ENCODE data around the gene GNB4. TPM values are rescaled to one million over a fixed set of nuclear protein-coding genes. Genes with fewer than 3 reads are reported as not detected.
A peak's percentile ranks its signal among the peaks of the same experiment; 100 is the strongest.

GNB4 gene
- total RNA-seq, 1 experiment from 2014 or later = 83.3 TPM

GRCh38 chr3:179447251-179447650, 4.0 kb downstream of the GNB4 start:
- TF ChIP-seq, protein P1, sequence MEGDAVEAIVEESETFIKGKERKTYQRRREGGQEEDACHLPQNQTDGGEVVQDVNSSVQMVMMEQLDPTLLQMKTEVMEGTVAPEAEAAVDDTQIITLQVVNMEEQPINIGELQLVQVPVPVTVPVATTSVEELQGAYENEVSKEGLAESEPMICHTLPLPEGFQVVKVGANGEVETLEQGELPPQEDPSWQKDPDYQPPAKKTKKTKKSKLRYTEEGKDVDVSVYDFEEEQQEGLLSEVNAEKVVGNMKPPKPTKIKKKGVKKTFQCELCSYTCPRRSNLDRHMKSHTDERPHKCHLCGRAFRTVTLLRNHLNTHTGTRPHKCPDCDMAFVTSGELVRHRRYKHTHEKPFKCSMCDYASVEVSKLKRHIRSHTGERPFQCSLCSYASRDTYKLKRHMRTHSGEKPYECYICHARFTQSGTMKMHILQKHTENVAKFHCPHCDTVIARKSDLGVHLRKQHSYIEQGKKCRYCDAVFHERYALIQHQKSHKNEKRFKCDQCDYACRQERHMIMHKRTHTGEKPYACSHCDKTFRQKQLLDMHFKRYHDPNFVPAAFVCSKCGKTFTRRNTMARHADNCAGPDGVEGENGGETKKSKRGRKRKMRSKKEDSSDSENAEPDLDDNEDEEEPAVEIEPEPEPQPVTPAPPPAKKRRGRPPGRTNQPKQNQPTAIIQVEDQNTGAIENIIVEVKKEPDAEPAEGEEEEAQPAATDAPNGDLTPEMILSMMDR (conservative IDR thresholded peaks at IDR 0.05; ENCODE audit: low read depth, low read length) = no peak
- no peak for TF ChIP-seq EZH2 (IDR thresholded peaks at IDR 0.05; ENCODE audit: borderline replicate concordance, low read depth, low read length, poor library complexity, severe bottlenecking)
- no peaks in the 10 kb centered on the region for H3K9me3 ChIP-seq (ENCODE audit: low read depth, low read length, poor library complexity, severe bottlenecking)
- intact Hi-C loops (cut with micrococcal nuclease; ENCODE audit: unreplicated experiment) = no loop called here
- no peaks in the 10 kb centered on the region for H3K27me3 ChIP-seq (replicated peaks; ENCODE audit: insufficient read depth, low read depth, low read length, poor library complexity)
- ChIA-PET POLR2A (ENCODE audit: low non-redundant PET) (no interaction called here), CTCF (interaction anchor here (1.2 kb wide), 1 partner anchor 115 kb away, joined by 5 read pairs; the partner anchor contains the start of gene ACTL6A)
- peaks cover 31% of the 10 kb centered on the region for H3K4me1 ChIP-seq (ENCODE audit: insufficient read depth, low read length, poor library complexity, severe bottlenecking)
- no peak overlapping the region for H3K27ac ChIP-seq (ENCODE audit: low read depth, low read length, poor library complexity, severe bottlenecking)
- no peaks in the 10 kb centered on the region for H3K36me3 ChIP-seq (ENCODE audit: insufficient read depth, low read length, poor library complexity, severe bottlenecking)
- BruUV-seq (replicated peaks) = no TSS peak
- H3K4me3 ChIP-seq (ENCODE audit: low read depth, low read length, poor library complexity, severe bottlenecking) = no peak overlapping the region
- no peak for DNase-seq (ENCODE audit: low spot score)

GRCh38 chr3:179446501-179446900, 4.8 kb downstream of the GNB4 start:
- H3K4me3 ChIP-seq (ENCODE audit: low read depth, low read length, poor library complexity, severe bottlenecking) = no peak overlapping the region
- no peaks in the 10 kb centered on the region for H3K27me3 ChIP-seq (replicated peaks; ENCODE audit: insufficient read depth, low read depth, low read length, poor library complexity)
- no peak overlapping the region for H3K27ac ChIP-seq (ENCODE audit: low read depth, low read length, poor library complexity, severe bottlenecking)
- ChIA-PET POLR2A (ENCODE audit: low non-redundant PET) (no interaction called here), CTCF (interaction anchor here (1.2 kb wide), 1 partner anchor 116 kb away, joined by 5 read pairs; the partner anchor contains the start of gene ACTL6A)
- H3K9me3 ChIP-seq (ENCODE audit: low read depth, low read length, poor library complexity, severe bottlenecking) = no peaks in the 10 kb centered on the region
- DNase-seq (ENCODE audit: low spot score) = peak; percentile 62
- TF ChIP-seq, protein P1 (conservative IDR thresholded peaks at IDR 0.05; ENCODE audit: low read depth, low read length) = peak; percentile 57
- TF ChIP-seq EZH2 (IDR thresholded peaks at IDR 0.05; ENCODE audit: borderline replicate concordance, low read depth, low read length, poor library complexity, severe bottlenecking) = no peak
- H3K4me1 ChIP-seq (ENCODE audit: insufficient read depth, low read length, poor library complexity, severe bottlenecking) = peaks cover 27% of the 10 kb centered on the region
- no TSS peak for BruUV-seq (replicated peaks)
- H3K36me3 ChIP-seq (ENCODE audit: insufficient read depth, low read length, poor library complexity, severe bottlenecking) = no peaks in the 10 kb centered on the region
- intact Hi-C loops (cut with micrococcal nuclease; ENCODE audit: unreplicated experiment) = loop anchor here (1.0 kb wide), 1 partner anchor 112 kb away; no protein-coding TSS in a partner anchor

GRCh38 chr3:179438841-179439240, 12.4 kb downstream of the GNB4 start:
- no peak overlapping the region for H3K27ac ChIP-seq (ENCODE audit: low read depth, low read length, poor library complexity, severe bottlenecking)
- POLR2A ChIA-PET (ENCODE audit: low non-redundant PET) = no interaction called here
- no TSS peak for BruUV-seq (replicated peaks)
- H3K27me3 ChIP-seq (replicated peaks; ENCODE audit: insufficient read depth, low read depth, low read length, poor library complexity) = no peaks in the 10 kb centered on the region
- peaks cover 26% of the 10 kb centered on the region for H3K4me1 ChIP-seq (ENCODE audit: insufficient read depth, low read length, poor library complexity, severe bottlenecking)
- no peaks in the 10 kb centered on the region for H3K9me3 ChIP-seq (ENCODE audit: low read depth, low read length, poor library complexity, severe bottlenecking)
- TF ChIP-seq, protein P1 (conservative IDR thresholded peaks at IDR 0.05; ENCODE audit: low read depth, low read length) = no peak
- no peak for TF ChIP-seq EZH2 (IDR thresholded peaks at IDR 0.05; ENCODE audit: borderline replicate concordance, low read depth, low read length, poor library complexity, severe bottlenecking)
- no peak for DNase-seq (ENCODE audit: low spot score)
- intact Hi-C loops (cut with micrococcal nuclease; ENCODE audit: unreplicated experiment) = no loop called here
- CTCF ChIA-PET = no interaction called here
- H3K36me3 ChIP-seq (ENCODE audit: insufficient read depth, low read length, poor library complexity, severe bottlenecking) = no peaks in the 10 kb centered on the region
- no peak overlapping the region for H3K4me3 ChIP-seq (ENCODE audit: low read depth, low read length, poor library complexity, severe bottlenecking)
